B cell (primary cell): ENCODE measurements around the gene ACAP1. TPM values are rescaled to one million over a fixed set of nuclear protein-coding genes. Genes with fewer than 3 reads are reported as not detected.
A peak's percentile ranks its signal among the peaks of the same experiment; 100 is the strongest.

Experiments
- ATAC-seq: fragments of 200-7000 bp; cut with Tn5 transposase; one replicate; pipeline ENCODE4 v1.10.0; 2021; ENCODE audit warnings: low read depth, mild to moderate bottlenecking, moderate number of reproducible peaks, moderate library complexity
- CTCF ChIA-PET: fragments of 350-600 bp; sonication (Branson Sonifier 250); formaldehyde crosslinking; loops from one replicate; lab custom pipeline; 2021; ENCODE audit warnings: antibody characterized with exemption, inconsistent platforms; lab: Charles Lee
- POLR2A ChIA-PET: fragments of 350-600 bp; sonication (Branson Sonifier 250); formaldehyde crosslinking; loops from one replicate; lab custom pipeline; 2021; ENCODE audit warnings: antibody characterized with exemption; lab: Charles Lee
- DNase-seq: peaks from one replicate; pipeline ENCODE4 v3.0.0; 2013
- H2AFZ ChIP-seq: 2 replicates; pipeline ENCODE4 v1.6.1; 2012; ENCODE audit warnings: mild to moderate bottlenecking, low read depth, low read length; ENCODE audit not compliant: insufficient read depth, poor library complexity, severe bottlenecking
- H3K27ac ChIP-seq, 2 donors: 1 replicate in 1 of 2; 2 replicates in 1 of 2; pipeline ENCODE4 v1.5.1; 2012 to 2013; ENCODE audit warnings: low read length in 2 of 2, mild to moderate bottlenecking in 2 of 2, moderate library complexity in 1 of 2
- H3K27me3 ChIP-seq, 4 experiments: fragments of 200-600 bp in 1 of 4; sonication (generic) in 1 of 4; replicated peaks in 1 of 4; 1 replicate in 2 of 4; 2 replicates in 2 of 4; pipeline versions ENCODE4 v1.6.1 to v1.7.0; 2013 to 2016; ENCODE audit warnings: low read length in 3 of 4, mild to moderate bottlenecking in 2 of 4, mixed read lengths in 1 of 4, moderate library complexity in 1 of 4; ENCODE audit not compliant: insufficient read depth in 4 of 4, control insufficient read depth in 3 of 4; ENCODE audit errors: control extremely low read depth in 1 of 4
- H3K36me3 ChIP-seq, 2 experiments: replicated peaks in 1 of 2; 1 replicate in 1 of 2; 2 replicates in 1 of 2; pipeline versions ENCODE4 v1.6.1 to v1.7.1; 2013; ENCODE audit warnings: low read length in 1 of 2; ENCODE audit not compliant: insufficient read depth in 2 of 2, control insufficient read depth in 1 of 2; ENCODE audit errors: control extremely low read depth in 1 of 2, extremely low read depth in 1 of 2
- H3K4me1 ChIP-seq, 2 donors: fragments of 200-600 bp in 1 of 2; sonication (generic) in 1 of 2; 1 replicate in 1 of 2; 2 replicates in 1 of 2; pipeline versions ENCODE4 v1.5.1 to v1.6.1; 2013 to 2017; ENCODE audit warnings: low read length in 2 of 2; ENCODE audit not compliant: control insufficient read depth in 2 of 2, insufficient read depth in 2 of 2
- H3K4me2 ChIP-seq: replicated peaks from 2 replicates; pipeline ENCODE3; 2012; ENCODE audit warnings: mild to moderate bottlenecking, low read depth, low read length; ENCODE audit not compliant: poor library complexity, severe bottlenecking
- H3K4me3 ChIP-seq, 5 experiments: fragments of 200-600 bp in 1 of 5; sonication (generic) in 1 of 5; 1 replicate in 3 of 5; 2 replicates in 2 of 5; pipeline versions ENCODE4 v1.5.1 to v1.7.0; 2011 to 2016; ENCODE audit warnings: low read length in 4 of 5, mild to moderate bottlenecking in 4 of 5, low read depth in 2 of 5, control low read depth in 1 of 5, moderate library complexity in 1 of 5; ENCODE audit not compliant: insufficient read depth in 1 of 5; ENCODE audit errors: control extremely low read depth in 1 of 5, extremely low read depth in 1 of 5
- H3K79me2 ChIP-seq: fragments of 200-600 bp; sonication (generic); one replicate; pipeline ENCODE4 v1.6.0; 2016; ENCODE audit warnings: low read length; ENCODE audit not compliant: control insufficient read depth, insufficient read depth
- H3K9ac ChIP-seq: fragments of 200-600 bp; sonication (generic); 2 replicates; pipeline ENCODE4 v1.6.1; 2017; ENCODE audit warnings: mild to moderate bottlenecking, low read length, moderate library complexity
- H3K9me3 ChIP-seq, 3 donors: one replicate each; pipeline versions ENCODE4 v1.6.1 to v1.7.1; 2013; ENCODE audit warnings: low read length in 2 of 3; ENCODE audit not compliant: control insufficient read depth in 2 of 3, insufficient read depth in 1 of 3; ENCODE audit errors: control extremely low read depth in 1 of 3
- H4K20me1 ChIP-seq: 2 replicates; pipeline ENCODE4 v1.6.0; 2012; ENCODE audit warnings: mild to moderate bottlenecking, low read length; ENCODE audit not compliant: insufficient read depth, control insufficient read depth, poor library complexity, severe bottlenecking
- H3K27ac Mint-ChIP-seq: one replicate; pipeline ENCODE4 v1.8.0; 2021; ENCODE audit warnings: mixed read lengths
- H3K27me3 Mint-ChIP-seq: one replicate; pipeline ENCODE4 v1.8.0; 2021; ENCODE audit warnings: mixed read lengths
- H3K4me1 Mint-ChIP-seq: one replicate; pipeline ENCODE4 v1.8.0; 2021; ENCODE audit warnings: mixed read lengths
- H3K4me3 Mint-ChIP-seq: one replicate; pipeline ENCODE4 v1.8.0; 2021; ENCODE audit warnings: mixed read lengths
- H3K9me3 Mint-ChIP-seq: one replicate; pipeline ENCODE4 v1.8.0; 2022; ENCODE audit warnings: mixed read lengths; ENCODE audit not compliant: insufficient read depth
- EZH2 ChIP-seq: IDR thresholded peaks from 2 replicates; pipeline ENCODE4 v1.6.1; 2012; ENCODE audit warnings: borderline replicate concordance, low read depth, mild to moderate bottlenecking, moderate library complexity, low read length; ENCODE audit not compliant: insufficient read depth, poor library complexity, severe bottlenecking
- WGBS: methylation state at CpG from one replicate; pipeline ENCODE4 v1.1.5; 2013; ENCODE audit warnings: missing lambda C conversion rate; ENCODE audit not compliant: insufficient coverage; 5-methylcytosine and 5-hydroxymethylcytosine counted together
- intact Hi-C: fragments of 100-400 bp; cut with micrococcal nuclease; formaldehyde crosslinking; loops from one replicate; pipeline ENCODE4 v1.10.0; 2022
- polyA plus RNA-seq: library from polyadenylated mRNA; depleted of rRNA; stranded (reverse); fragments of >200 nt; gene quantifications from 2 replicates; pipeline ENCODE4 v1.2.3, GENCODE V29; 2012
- total RNA-seq, 2 donors: library from RNA; stranded (reverse); fragments of 120-200 nt in 1 of 2; gene quantifications; 1 replicate in 1 of 2; 2 replicates in 1 of 2; pipeline versions ENCODE4 v1.2.3 to v1.2.4, GENCODE V29; 2013 to 2022
- TF ChIP-seq, protein P1 (sequence below): fragments of 200-600 bp; IDR thresholded peaks from one replicate; pipeline ENCODE4 v1.8.0; 2022; ENCODE audit warnings: antibody characterized with exemption, mild to moderate bottlenecking

Gene ACAP1
- total and polyA plus RNA-seq, 2 donors (not counting 1 experiment from before 2014, with no cell fraction given): 392 to 412 TPM

DNA sequence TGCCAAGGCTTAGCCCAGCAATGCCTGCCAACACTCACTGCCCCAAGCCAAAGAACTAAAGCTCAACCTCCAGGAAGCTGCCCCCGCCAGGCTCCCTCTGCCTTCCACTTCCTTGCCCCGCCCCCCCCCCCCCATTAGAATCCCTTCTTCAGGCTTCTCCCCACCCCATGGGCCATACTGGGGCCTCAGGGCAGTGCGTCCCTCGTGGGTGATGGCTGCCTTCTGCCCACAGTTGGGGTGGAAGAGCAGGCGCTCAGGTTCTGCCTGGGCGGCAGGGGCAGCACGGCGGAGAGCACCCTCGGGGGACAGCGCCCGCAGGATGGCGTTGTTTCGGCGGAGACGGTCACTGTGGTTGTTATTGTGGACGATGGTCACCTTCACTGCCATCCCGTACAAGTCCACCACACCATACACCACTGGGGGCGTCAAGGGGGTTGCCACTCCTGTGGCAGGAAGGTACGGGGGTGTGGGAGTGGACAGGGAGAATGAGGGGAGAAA, 11.2 kb upstream of the ACAP1 start:
- Mint-ChIP-seq H3K4me1 (peaks cover 26% of the 10 kb centered on the region), H3K4me3 (no peak overlapping the region), H3K9me3 (no peaks in the 10 kb centered on the region), H3K27me3 (no peaks in the 10 kb centered on the region), H3K27ac (no peak overlapping the region)
- Histone ChIP-seq H3K27me3 (no peaks in the 10 kb centered on the region), H3K9ac (no peak overlapping the region), H3K4me1 (peaks cover 7 to 17% of the 10 kb centered on the region in 2 donors), H3K79me2 (peaks cover 29% of the 10 kb centered on the region), H2AFZ (no peak overlapping the region), H4K20me1 (peaks cover 5% of the 10 kb centered on the region), H3K9me3 (no peaks in the 10 kb centered on the region), H3K4me3 (no peak overlapping the region), H3K27ac (no peak overlapping the region), H3K4me2 (no peak overlapping the region), H3K36me3 (peaks cover 0 to 58% of the 10 kb centered on the region in 2 experiments)
- 96% methylated on average over 4 of the region's 19 CpGs for WGBS
- intact Hi-C loops: no loop called here
- CTCF ChIA-PET: interaction anchor here (0.9 to 5.1 kb wide), 8 partner anchors 11 to 44 kb away, joined by 3 to 47 read pairs (median 4); partner anchors contain the start of genes ACAP1 and SLC2A4
- no peak for TF ChIP-seq EZH2
- TF ChIP-seq, protein P1, sequence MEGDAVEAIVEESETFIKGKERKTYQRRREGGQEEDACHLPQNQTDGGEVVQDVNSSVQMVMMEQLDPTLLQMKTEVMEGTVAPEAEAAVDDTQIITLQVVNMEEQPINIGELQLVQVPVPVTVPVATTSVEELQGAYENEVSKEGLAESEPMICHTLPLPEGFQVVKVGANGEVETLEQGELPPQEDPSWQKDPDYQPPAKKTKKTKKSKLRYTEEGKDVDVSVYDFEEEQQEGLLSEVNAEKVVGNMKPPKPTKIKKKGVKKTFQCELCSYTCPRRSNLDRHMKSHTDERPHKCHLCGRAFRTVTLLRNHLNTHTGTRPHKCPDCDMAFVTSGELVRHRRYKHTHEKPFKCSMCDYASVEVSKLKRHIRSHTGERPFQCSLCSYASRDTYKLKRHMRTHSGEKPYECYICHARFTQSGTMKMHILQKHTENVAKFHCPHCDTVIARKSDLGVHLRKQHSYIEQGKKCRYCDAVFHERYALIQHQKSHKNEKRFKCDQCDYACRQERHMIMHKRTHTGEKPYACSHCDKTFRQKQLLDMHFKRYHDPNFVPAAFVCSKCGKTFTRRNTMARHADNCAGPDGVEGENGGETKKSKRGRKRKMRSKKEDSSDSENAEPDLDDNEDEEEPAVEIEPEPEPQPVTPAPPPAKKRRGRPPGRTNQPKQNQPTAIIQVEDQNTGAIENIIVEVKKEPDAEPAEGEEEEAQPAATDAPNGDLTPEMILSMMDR: no peak
- no peak for DNase-seq
- ATAC-seq: no peak
- POLR2A ChIA-PET: interaction anchor here (0.8 to 1.7 kb wide), 3 partner anchors 12 to 20 kb away, joined by 3 to 6 read pairs (median 4); partner anchors contain the start of gene ACAP1

DNA sequence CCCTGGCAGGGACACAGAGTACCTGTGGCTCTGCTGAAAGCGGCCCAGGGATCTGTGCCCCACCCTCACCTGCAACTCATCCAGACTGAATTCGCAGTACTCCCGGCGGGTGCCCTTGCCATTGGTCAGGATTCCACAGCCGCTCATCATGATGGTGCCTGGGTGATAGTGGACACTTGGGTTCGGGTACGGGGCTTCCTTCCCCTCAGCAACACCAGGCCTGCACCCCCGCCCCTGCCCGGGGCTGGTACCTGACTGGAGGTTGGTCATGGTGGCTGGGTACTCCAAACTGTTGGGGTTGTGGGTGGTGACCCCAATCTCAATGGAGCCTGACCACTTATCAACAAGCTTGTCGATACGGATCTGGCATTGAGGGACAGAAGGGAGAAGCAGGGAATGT, 10.1 kb upstream of the ACAP1 start:
- intact Hi-C loops: no loop called here
- peaks cover 14 to 26% of the 10 kb centered on the region in 2 donors for H3K4me1 ChIP-seq
- 94% methylated on average over 6 of the region's 11 CpGs for WGBS
- H3K27ac ChIP-seq: no peak overlapping the region
- H3K4me3 ChIP-seq: no peak overlapping the region
- peak overlapping the region; percentile 23 for H3K4me3 Mint-ChIP-seq
- no peaks in the 10 kb centered on the region for H3K27me3 Mint-ChIP-seq
- peaks cover 29% of the 10 kb centered on the region for H3K4me1 Mint-ChIP-seq
- no peaks in the 10 kb centered on the region for H3K9me3 ChIP-seq
- POLR2A ChIA-PET: interaction anchor here (0.6 to 1.8 kb wide), 2 partner anchors 9 to 53 kb away, joined by 4 read pairs; no protein-coding TSS in a partner anchor
- ATAC-seq: no peak
- H3K79me2 ChIP-seq: peaks cover 29% of the 10 kb centered on the region
- no peak overlapping the region for H3K27ac Mint-ChIP-seq
- H3K27me3 ChIP-seq: no peaks in the 10 kb centered on the region
- no peak overlapping the region for H2AFZ ChIP-seq
- H3K9me3 Mint-ChIP-seq: no peaks in the 10 kb centered on the region
- CTCF ChIA-PET: interaction anchor here (0.7 to 5.1 kb wide), 6 partner anchors 10 to 280 kb away, joined by 4 to 47 read pairs (median 6); partner anchors contain the start of gene ACAP1
- no peak overlapping the region for H3K9ac ChIP-seq
- no peak overlapping the region for H3K4me2 ChIP-seq
- DNase-seq: no peak
- H4K20me1 ChIP-seq: peaks cover 5% of the 10 kb centered on the region
- TF ChIP-seq, protein P1: no peak
- TF ChIP-seq EZH2: no peak
- H3K36me3 ChIP-seq: peaks cover 0 to 47% of the 10 kb centered on the region in 2 experiments
